GM10847 (cell line): ENCODE measurements around the gene C3orf22.

Experiments used
- POLR2A ChIP-seq: IDR thresholded peaks from 2 replicates; pipeline ENCODE4 v1.6.1; 2011; ENCODE audit not compliant: insufficient read length; ENCODE audit errors: extremely low read depth

C3orf22 gene

GRCh38 chr3:126538966-126539365 is 19.8 kb downstream of the C3orf22 start:
- no peak for TF ChIP-seq POLR2A

- no peak for TF ChIP-seq POLR2A
Measured at GRCh38 chr3:126538316-126538715, 20.4 kb downstream of the C3orf22 start.

- TF ChIP-seq POLR2A = no peak
Measured at GRCh38 chr3:126537730-126538281, 20.9 kb downstream of the C3orf22 start.

- TF ChIP-seq POLR2A = no peak
Measured at GRCh38 chr3:126537116-126537729, 21.5 kb downstream of the C3orf22 start.

GRCh38 chr3:126536126-126536525 is 22.6 kb downstream of the C3orf22 start:
- no peak for TF ChIP-seq POLR2A

GRCh38 chr3:126535636-126536035 is 23.1 kb downstream of the C3orf22 start:
- no peak for TF ChIP-seq POLR2A

- no peak for TF ChIP-seq POLR2A
Measured at GRCh38 chr3:126533506-126533905, 25.2 kb downstream of the C3orf22 start.

GRCh38 chr3:126531051-126531330 is 27.7 kb downstream of the C3orf22 start:
- TF ChIP-seq POLR2A = no peak

- TF ChIP-seq POLR2A = no peak
Measured at GRCh38 chr3:126530171-126531050, 28.3 kb downstream of the C3orf22 start.

- no peak for TF ChIP-seq POLR2A
Measured at GRCh38 chr3:126529585-126530170, 29.1 kb downstream of the C3orf22 start.

- TF ChIP-seq POLR2A = no peak
Measured at GRCh38 chr3:126528800-126529541, 29.8 kb downstream of the C3orf22 start.

- TF ChIP-seq POLR2A = no peak
Measured at GRCh38 chr3:126528419-126528799, 30.3 kb downstream of the C3orf22 start.

- TF ChIP-seq POLR2A = no peak
Measured at GRCh38 chr3:126527455-126528211, 31.1 kb downstream of the C3orf22 start.

GRCh38 chr3:126527006-126527405 is 31.7 kb downstream of the C3orf22 start:
- TF ChIP-seq POLR2A = no peak

- TF ChIP-seq POLR2A = no peak
Measured at GRCh38 chr3:126526668-126527005, 32.1 kb downstream of the C3orf22 start.
